Small intestine (tissue), 7 donors: ENCODE results near the gene KRT7. TPM values are rescaled to one million over a fixed set of nuclear protein-coding genes. Genes with fewer than 3 reads are reported as not detected.

Experiments used
- DNase-seq, 2 donors: peaks; one replicate each; pipeline versions ENCODE4 v3.0.0 to v3.0.0-alpha.2; 2013
- FAIRE-seq: peaks from 2 replicates; lab custom pipeline; 2012; peaks lifted over from hg19 to GRCh38; lab: Jason Lieb, UNC
- H3K27ac ChIP-seq, 3 donors: one replicate each; pipeline ENCODE4 v1.5.1; 2013; ENCODE audit warnings: low read length in 2 of 3, mild to moderate bottlenecking in 2 of 3, control low read depth in 1 of 3, inconsistent platforms in 1 of 3, low read depth in 1 of 3, moderate library complexity in 1 of 3
- H3K27me3 ChIP-seq, 3 donors: one replicate each; pipeline ENCODE4 v1.6.1; 2013; ENCODE audit warnings: low read length in 3 of 3, inconsistent platforms in 1 of 3; ENCODE audit not compliant: control insufficient read depth in 3 of 3, insufficient read depth in 3 of 3
- H3K36me3 ChIP-seq, 3 donors: one replicate each; pipeline ENCODE4 v1.6.1; 2013; ENCODE audit warnings: low read length in 3 of 3, inconsistent platforms in 1 of 3, low read depth in 1 of 3, mild to moderate bottlenecking in 1 of 3, moderate library complexity in 1 of 3; ENCODE audit not compliant: control insufficient read depth in 3 of 3, insufficient read depth in 2 of 3
- H3K4me1 ChIP-seq, 3 donors: one replicate each; pipeline ENCODE4 v1.6.1; 2013; ENCODE audit warnings: low read length in 2 of 3, inconsistent platforms in 1 of 3, low read depth in 1 of 3, mild to moderate bottlenecking in 1 of 3, moderate library complexity in 1 of 3; ENCODE audit not compliant: control insufficient read depth in 3 of 3, insufficient read depth in 2 of 3
- H3K4me3 ChIP-seq, 3 donors: one replicate each; pipeline ENCODE4 v1.5.1; 2013; ENCODE audit warnings: low read length in 3 of 3, control low read depth in 1 of 3, inconsistent platforms in 1 of 3, low read depth in 1 of 3, mild to moderate bottlenecking in 1 of 3, moderate library complexity in 1 of 3
- H3K9me3 ChIP-seq, 2 donors: one replicate each; pipeline ENCODE4 v1.6.1; 2013; ENCODE audit warnings: low read depth in 1 of 2, low read length in 1 of 2; ENCODE audit not compliant: control insufficient read depth in 2 of 2, insufficient read depth in 1 of 2
- WGBS, 3 donors: extraction: QIAGEN DNeasy Blood & Tissue Kit; methylation state at CpG; one replicate each; pipeline ENCODE4 v1.1.7; 2013; 5-methylcytosine and 5-hydroxymethylcytosine counted together
- polyA plus RNA-seq, 4 donors: library from polyadenylated mRNA; stranded (reverse) in 3 of 4; unstranded in 1 of 4; fragments of 200-250 nt in 3 of 4; fragments of 120-200 nt in 1 of 4; gene quantifications; one replicate each; pipeline versions ENCODE4 v1.2.1 to v1.2.3, GENCODE V29; 2013
- donor health status: healthy with polysubstance abuse.
- donor health status: control.
- donor health status: control.
- donor health status: Bipolar disorder and iron deficiency.
- donor health status: healthy.

Gene KRT7
- polyA plus RNA-seq, 4 donors: 2.2 to 10.1 (median 3.2) TPM

DNA sequence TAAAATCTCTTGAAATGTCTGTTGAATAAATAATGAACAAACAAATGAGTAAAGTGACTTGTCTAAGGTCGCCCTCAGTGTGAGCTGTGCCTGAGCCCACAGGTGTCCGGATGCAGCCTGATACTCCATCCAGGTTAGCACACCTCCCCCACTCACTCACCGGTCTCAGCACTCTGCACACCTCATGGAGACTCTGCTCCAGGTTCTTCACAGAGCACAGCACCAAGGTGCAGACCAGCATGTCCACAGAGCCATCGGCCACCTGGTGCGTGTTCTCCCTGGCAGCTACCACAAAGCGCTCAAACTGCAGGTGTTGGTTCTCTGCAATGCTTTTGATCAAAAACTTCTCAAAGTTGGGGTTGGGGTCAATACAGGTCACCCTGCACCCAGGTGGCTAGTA lies 4.1 kb upstream of the KRT7 start:
- Histone ChIP-seq H3K4me1 (peaks cover 0 to 5% (median 0%) of the 10 kb centered on the region in 3 donors), H3K27me3 (peaks cover 0 to 22% (median 6%) of the 10 kb centered on the region in 3 donors), H3K9me3 (no peaks in the 10 kb centered on the region), H3K36me3 (no peaks in the 10 kb centered on the region), H3K27ac (no peak overlapping the region), H3K4me3 (no peak overlapping the region)
- 84 to 93% (median 89%) methylated on average over 6 of the region's 6 CpGs for WGBS, 3 donors
- no peak for DNase-seq
- FAIRE-seq: no peak

DNA sequence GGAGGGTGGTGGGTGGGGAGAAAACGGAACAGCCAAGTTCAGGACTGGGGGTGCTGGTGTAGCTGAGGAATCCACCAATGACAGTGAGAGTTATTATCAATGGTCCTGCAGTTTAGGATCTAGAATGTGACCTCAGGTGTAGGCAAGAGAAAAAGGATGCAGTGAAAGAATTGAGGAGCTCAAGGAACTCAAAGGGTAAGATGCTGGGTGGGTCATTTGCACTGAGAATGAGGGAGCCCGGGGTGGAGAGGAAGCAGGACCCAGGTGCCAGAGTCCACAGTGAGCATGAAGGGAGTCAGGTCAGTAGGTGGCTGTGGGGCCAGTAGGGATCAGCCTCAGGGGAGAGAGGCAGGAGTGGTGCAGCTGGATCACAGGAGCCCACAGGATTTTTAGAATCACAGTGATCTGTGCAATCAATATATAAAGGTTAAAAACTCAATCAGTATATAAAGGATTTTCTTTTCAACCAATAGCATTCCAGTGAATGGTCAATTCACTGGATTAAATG lies 3.2 kb upstream of the KRT7 start:
- H3K4me1 ChIP-seq: peaks cover 0 to 5% (median 0%) of the 10 kb centered on the region in 3 donors
- H3K27ac ChIP-seq: no peak overlapping the region
- FAIRE-seq: no peak
- WGBS, 3 donors: 42 to 68% (median 58%) methylated on average over 2 of the region's 2 CpGs
- H3K4me3 ChIP-seq: no peak overlapping the region
- H3K27me3 ChIP-seq: peaks cover 0 to 22% (median 5%) of the 10 kb centered on the region in 3 donors
- DNase-seq: no peak
- no peaks in the 10 kb centered on the region for H3K9me3 ChIP-seq
- H3K36me3 ChIP-seq: no peaks in the 10 kb centered on the region

DNA sequence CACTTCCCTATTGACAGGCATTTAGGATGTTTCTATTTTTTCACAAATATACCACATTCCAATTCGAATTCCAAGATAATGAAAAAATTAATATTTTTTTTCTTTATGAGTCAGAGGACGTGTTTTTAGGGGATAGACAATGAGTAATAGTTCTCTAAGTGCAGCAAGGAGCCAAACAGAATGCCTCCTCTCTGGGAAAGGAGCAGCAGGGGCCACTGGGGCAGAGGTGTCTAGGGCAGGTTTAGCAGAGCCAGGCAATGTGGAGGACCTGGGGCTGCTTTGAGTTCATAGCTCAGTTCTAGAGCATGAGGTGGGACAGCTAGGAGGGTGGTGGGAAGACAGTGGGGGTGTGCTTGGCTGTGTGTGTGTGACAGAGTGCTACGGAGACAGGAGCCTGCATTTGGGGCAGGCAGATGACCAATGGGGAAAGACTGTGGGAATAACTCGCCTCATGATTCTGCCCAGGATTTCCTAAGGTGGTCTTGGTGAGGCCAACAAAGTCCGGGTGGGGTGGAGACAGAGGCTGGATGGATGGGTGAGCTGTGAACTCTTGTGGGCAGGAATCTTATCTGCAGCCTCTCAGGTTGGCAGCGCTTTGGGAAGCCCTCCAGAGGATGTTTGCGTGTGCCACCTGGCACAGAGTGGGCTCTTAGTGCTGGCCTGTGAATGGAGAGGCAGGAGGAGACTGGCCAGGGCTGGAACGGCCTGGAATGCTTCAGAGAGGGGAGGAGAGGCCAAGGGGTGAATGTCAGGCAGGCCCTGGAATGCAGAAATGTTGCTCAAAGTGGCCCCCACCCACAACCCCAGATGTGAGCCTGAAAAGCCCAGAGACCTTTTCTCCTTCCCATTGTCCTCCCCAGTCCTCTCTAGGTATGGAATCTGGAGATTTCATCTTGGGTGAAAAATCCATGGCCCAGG lies 2.4 kb upstream of the KRT7 start:
- Histone ChIP-seq H3K36me3 (no peaks in the 10 kb centered on the region), H3K4me3 (no peak overlapping the region), H3K9me3 (no peaks in the 10 kb centered on the region), H3K27me3 (peaks cover 0 to 22% (median 5%) of the 10 kb centered on the region in 3 donors), H3K4me1 (peaks cover 0 to 12% (median 0%) of the 10 kb centered on the region in 3 donors), H3K27ac (no peak overlapping the region)
- FAIRE-seq (no peak), DNase-seq (no peak)
- whole genome bisulfite sequencing, 3 donors: 62 to 65% (median 63%) methylated on average over 8 of the region's 8 CpGs

DNA sequence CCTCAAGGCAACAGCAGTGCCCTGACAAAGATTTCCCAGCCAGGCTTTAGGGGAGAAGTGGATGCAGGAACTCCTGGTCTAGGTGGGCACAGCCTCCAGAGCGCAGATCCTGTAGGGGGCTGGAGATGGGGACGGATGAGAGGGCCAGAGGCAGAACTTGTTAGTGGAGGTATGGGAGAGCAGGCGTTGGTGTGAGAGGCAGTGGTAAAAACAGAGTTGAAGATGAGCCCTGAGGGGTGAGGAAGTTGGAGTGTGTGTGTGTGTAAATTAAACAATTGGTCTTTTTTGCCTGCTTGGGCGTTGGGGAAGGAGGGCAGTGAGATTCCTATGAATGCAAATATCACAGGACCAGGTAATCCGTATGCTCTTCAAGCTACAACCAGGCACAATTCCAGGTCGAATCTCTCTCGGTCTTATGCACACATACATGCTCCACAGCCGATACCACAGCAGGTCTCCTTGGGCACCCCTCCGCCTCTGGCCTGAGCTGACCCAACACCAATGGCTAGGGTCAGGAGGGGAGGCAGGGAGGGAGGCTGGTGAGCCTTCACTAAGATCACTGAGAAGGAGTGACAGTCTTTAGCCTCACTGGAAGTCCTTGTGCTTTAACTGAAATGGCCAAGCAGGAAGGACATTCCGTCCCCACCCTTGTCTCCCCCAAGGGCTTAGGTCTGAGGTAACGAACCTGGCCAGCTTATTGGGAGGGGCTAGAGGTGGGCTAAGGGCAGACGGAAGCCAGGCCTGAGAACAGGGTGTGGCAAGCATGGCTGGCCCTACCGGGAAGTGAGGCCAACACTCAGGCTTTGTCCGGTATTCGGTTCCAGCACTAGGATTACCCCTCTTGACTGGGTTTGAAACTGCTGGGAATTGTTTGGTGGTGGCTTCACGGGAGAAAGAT lies 1.5 kb upstream of the KRT7 start:
- 53 to 65% (median 60%) methylated on average over 16 of the region's 16 CpGs for WGBS, 3 donors
- Histone ChIP-seq H3K27me3 (peaks cover 0 to 22% (median 5%) of the 10 kb centered on the region in 3 donors), H3K9me3 (no peaks in the 10 kb centered on the region), H3K36me3 (no peaks in the 10 kb centered on the region), H3K4me3 (no peak overlapping the region), H3K27ac (no peak overlapping the region), H3K4me1 (peaks cover 0 to 20% (median 0%) of the 10 kb centered on the region in 3 donors)
- FAIRE-seq (no peak), DNase-seq (no peak)

DNA sequence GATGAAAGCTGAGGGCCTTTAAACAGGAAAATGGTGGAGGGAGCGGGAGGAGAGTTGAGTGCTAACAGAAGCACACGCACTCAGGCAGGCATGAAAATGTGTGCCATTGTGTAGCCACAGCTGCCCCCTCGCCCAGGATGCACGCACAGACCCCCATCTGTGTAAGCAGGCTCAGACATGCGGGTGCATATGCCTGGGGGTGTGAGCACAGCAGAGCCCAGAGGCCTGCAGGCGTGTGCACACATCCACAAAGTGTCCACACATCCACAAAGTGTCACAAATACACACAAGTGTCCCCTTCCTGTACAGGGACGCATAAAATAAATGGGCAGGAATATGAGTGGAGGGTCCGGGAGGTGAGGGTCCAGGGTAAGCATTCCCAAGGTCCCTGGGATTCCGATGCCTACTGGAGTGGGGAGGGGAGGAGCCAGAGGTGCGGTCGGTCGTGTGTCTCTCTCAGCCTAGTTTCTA lies 805 bp upstream of the KRT7 start:
- H3K9me3 ChIP-seq: no peaks in the 10 kb centered on the region
- DNase-seq (no peak), FAIRE-seq (no peak)
- H3K27ac ChIP-seq: no peak overlapping the region
- peaks cover 0 to 23% (median 0%) of the 10 kb centered on the region in 3 donors for H3K4me1 ChIP-seq
- no peaks in the 10 kb centered on the region for H3K36me3 ChIP-seq
- no peak overlapping the region for H3K4me3 ChIP-seq
- WGBS, 3 donors: 60 to 80% (median 76%) methylated on average over 12 of the region's 12 CpGs
- peaks cover 0 to 22% (median 5%) of the 10 kb centered on the region in 3 donors for H3K27me3 ChIP-seq

DNA sequence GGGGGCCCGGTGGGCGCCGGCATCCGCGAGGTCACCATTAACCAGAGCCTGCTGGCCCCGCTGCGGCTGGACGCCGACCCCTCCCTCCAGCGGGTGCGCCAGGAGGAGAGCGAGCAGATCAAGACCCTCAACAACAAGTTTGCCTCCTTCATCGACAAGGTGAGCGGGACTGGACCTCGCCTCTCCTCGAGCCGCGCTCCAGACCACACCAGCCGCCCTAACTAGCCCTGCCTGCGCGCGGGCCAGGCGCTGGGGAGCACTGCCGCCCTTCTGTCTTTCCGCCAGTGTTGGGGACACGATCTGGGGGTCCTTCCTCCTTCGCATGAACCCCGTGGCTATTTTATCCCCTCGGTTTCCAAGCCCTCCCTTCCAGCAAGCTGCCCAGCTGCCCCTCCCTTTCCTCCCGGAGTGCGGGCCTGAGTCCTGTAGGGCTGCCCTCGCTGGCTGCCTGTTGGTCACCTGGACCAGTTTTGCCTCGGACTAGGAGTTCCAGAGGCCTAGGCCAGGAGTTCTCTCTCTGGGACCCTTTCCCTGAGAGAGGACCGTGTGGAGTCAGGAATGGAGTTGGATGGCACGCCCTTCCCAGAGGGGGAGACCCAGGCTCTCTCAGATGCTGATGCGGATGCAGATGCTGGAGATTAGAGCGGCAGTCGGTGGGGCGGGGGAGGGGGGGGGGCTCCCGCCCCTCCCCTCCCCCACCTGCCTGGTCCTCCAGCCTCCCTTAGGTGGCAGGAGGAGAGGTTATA lies 592 bp downstream of the KRT7 start:
- FAIRE-seq (no peak), DNase-seq (no peak)
- Histone ChIP-seq H3K27me3 (peaks cover 0 to 22% (median 5%) of the 10 kb centered on the region in 3 donors), H3K36me3 (no peaks in the 10 kb centered on the region), H3K4me3 (no peak overlapping the region), H3K9me3 (no peaks in the 10 kb centered on the region), H3K27ac (no peak overlapping the region), H3K4me1 (peaks cover 0 to 23% (median 0%) of the 10 kb centered on the region in 3 donors)
- WGBS, 3 donors: 36 to 69% (median 64%) methylated on average over 34 to 40 of the region's 40 CpGs

DNA sequence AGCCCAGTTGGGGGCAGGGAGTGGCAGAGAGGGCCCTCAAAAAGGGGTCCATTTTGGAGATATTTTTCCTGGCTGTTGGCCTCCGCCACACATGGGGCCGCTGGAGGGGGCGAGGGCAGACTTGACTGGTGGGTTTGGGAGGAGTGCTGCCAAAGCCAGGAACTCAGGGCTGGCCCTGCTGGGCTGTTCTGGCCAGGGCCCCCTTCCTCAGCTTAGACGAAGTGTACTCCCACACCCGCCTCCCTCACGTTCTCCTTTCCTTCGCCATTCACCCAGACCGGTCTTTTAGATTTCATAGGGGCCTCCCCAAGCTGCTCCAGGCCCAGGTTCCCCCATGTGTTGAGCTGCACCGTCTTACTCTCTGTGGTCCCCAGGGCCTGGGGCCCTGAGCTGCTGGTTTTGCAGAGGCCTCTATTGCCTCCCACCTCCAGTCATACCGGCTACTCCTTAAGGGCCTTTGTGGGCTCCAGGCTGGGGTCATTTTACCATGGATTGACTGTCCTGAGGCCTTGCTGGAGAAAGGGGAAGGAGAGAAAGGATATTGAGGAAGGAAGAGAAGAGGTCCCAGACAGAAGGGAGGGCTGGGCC lies 1.3 kb downstream of the KRT7 start:
- Histone ChIP-seq H3K4me1 (peaks cover 0 to 25% (median 0%) of the 10 kb centered on the region in 3 donors), H3K36me3 (no peaks in the 10 kb centered on the region), H3K27ac (no peak overlapping the region), H3K9me3 (no peaks in the 10 kb centered on the region), H3K4me3 (no peak overlapping the region), H3K27me3 (peaks cover 0 to 22% (median 5%) of the 10 kb centered on the region in 3 donors)
- WGBS, 3 donors: 83 to 92% (median 90%) methylated on average over 10 of the region's 10 CpGs
- FAIRE-seq (no peak), DNase-seq (no peak)
